Liver (tissue), 3 donors: ENCODE data around the gene CHRNA4.

Source experiments
- FOXA1 ChIP-seq: IDR thresholded peaks from 2 replicates; pipeline ENCODE4 v1.6.1; 2016; ENCODE audit warnings: antibody characterized with exemption
- GABPA ChIP-seq, 2 donors: IDR thresholded peaks in 1 of 2; conservative IDR thresholded peaks in 1 of 2; 2 replicates each; pipeline ENCODE4 v1.6.1; 2016; ENCODE audit warnings: antibody characterized with exemption in 2 of 2, mild to moderate bottlenecking in 1 of 2, moderate library complexity in 1 of 2
- JUND ChIP-seq, 2 donors: IDR thresholded peaks; 2 replicates each; pipeline ENCODE4 v1.6.1; 2016; ENCODE audit warnings: antibody characterized with exemption in 2 of 2
- RAD21 ChIP-seq, 2 donors: IDR thresholded peaks; 2 replicates each; pipeline ENCODE4 v1.6.1; 2016; ENCODE audit warnings: antibody characterized with exemption in 2 of 2, mild to moderate bottlenecking in 2 of 2
- RXRA ChIP-seq, 2 donors: IDR thresholded peaks; 2 replicates each; pipeline ENCODE4 v1.6.1; 2017 to 2018; ENCODE audit warnings: antibody characterized with exemption in 2 of 2, mild to moderate bottlenecking in 1 of 2
- TAF1 ChIP-seq: conservative IDR thresholded peaks from 2 replicates; pipeline ENCODE4 v1.6.1; 2016; ENCODE audit warnings: antibody characterized with exemption, mild to moderate bottlenecking
- YY1 ChIP-seq: IDR thresholded peaks from 2 replicates; pipeline ENCODE4 v1.6.1; 2016; ENCODE audit warnings: antibody characterized with exemption, mild to moderate bottlenecking
- TF ChIP-seq, protein P1 (sequence below): fragments of 150-350 bp; IDR thresholded peaks from 2 replicates; pipeline ENCODE4 v1.5.1; 2017; ENCODE audit warnings: improper control_type of control experiment, low read depth, low read length; ENCODE audit not compliant: missing input control
- TF ChIP-seq, protein P2 (sequence below): IDR thresholded peaks from 2 replicates; pipeline ENCODE4 v1.6.1; 2016; ENCODE audit warnings: antibody characterized with exemption, mild to moderate bottlenecking
- TF ChIP-seq, protein P3 (sequence below): IDR thresholded peaks from 2 replicates; pipeline ENCODE4 v1.6.1; 2016; ENCODE audit warnings: antibody characterized with exemption
- TF ChIP-seq, protein P4 (sequence below): IDR thresholded peaks from 2 replicates; pipeline ENCODE4 v1.6.1; 2016; ENCODE audit warnings: antibody characterized with exemption
- donor health status: healthy.
- donor health status: healthy.

DNA sequence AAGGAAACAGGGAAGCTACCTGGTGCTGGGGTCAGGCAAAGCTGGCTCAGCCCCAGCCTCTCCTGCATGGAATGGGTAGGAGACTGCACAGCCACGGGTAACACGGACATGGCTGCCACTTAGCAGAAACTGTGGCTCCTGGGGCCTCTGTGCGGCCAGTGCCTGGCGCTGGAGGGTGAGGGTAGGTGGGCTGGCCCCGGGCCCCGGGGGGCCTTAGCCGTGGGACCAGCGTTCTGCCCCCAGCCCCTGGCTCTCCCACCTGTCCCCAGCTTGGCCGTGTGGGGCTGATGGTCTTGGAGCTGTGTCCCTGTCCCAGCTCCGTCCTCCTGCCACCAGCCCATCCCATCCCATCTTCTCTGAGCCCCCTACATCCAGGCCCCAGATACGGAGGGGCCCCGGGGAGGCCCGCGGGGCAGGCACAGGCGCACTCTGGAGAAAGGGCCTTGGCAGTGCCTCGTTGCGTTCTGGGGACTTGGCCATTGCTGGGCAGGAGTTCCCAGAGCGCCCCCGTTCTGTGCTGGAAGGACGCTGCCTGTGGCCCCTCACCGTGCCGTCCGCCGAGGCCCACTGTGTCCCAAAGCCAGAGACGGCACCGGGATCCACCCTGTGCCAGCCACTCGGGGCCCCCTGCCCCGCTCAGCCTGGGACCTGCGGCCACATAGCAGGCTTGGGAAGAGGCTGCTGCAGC, 12.2 kb downstream of the CHRNA4 start:
- TF ChIP-seq, protein P1, sequence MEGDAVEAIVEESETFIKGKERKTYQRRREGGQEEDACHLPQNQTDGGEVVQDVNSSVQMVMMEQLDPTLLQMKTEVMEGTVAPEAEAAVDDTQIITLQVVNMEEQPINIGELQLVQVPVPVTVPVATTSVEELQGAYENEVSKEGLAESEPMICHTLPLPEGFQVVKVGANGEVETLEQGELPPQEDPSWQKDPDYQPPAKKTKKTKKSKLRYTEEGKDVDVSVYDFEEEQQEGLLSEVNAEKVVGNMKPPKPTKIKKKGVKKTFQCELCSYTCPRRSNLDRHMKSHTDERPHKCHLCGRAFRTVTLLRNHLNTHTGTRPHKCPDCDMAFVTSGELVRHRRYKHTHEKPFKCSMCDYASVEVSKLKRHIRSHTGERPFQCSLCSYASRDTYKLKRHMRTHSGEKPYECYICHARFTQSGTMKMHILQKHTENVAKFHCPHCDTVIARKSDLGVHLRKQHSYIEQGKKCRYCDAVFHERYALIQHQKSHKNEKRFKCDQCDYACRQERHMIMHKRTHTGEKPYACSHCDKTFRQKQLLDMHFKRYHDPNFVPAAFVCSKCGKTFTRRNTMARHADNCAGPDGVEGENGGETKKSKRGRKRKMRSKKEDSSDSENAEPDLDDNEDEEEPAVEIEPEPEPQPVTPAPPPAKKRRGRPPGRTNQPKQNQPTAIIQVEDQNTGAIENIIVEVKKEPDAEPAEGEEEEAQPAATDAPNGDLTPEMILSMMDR = no peak
- TF ChIP-seq, protein P2, sequence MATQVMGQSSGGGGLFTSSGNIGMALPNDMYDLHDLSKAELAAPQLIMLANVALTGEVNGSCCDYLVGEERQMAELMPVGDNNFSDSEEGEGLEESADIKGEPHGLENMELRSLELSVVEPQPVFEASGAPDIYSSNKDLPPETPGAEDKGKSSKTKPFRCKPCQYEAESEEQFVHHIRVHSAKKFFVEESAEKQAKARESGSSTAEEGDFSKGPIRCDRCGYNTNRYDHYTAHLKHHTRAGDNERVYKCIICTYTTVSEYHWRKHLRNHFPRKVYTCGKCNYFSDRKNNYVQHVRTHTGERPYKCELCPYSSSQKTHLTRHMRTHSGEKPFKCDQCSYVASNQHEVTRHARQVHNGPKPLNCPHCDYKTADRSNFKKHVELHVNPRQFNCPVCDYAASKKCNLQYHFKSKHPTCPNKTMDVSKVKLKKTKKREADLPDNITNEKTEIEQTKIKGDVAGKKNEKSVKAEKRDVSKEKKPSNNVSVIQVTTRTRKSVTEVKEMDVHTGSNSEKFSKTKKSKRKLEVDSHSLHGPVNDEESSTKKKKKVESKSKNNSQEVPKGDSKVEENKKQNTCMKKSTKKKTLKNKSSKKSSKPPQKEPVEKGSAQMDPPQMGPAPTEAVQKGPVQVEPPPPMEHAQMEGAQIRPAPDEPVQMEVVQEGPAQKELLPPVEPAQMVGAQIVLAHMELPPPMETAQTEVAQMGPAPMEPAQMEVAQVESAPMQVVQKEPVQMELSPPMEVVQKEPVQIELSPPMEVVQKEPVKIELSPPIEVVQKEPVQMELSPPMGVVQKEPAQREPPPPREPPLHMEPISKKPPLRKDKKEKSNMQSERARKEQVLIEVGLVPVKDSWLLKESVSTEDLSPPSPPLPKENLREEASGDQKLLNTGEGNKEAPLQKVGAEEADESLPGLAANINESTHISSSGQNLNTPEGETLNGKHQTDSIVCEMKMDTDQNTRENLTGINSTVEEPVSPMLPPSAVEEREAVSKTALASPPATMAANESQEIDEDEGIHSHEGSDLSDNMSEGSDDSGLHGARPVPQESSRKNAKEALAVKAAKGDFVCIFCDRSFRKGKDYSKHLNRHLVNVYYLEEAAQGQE = no peak
- no peak for TF ChIP-seq GABPA (IDR thresholded peaks at IDR 0.05 in 1 of 2, conservative IDR thresholded peaks at IDR 0.05 in 1 of 2)
- TF ChIP-seq YY1 = no peak
- TF ChIP-seq RXRA (IDR thresholded peaks at IDR 0.05) = no peak
- no peak for TF ChIP-seq TAF1
- TF ChIP-seq, protein P3, sequence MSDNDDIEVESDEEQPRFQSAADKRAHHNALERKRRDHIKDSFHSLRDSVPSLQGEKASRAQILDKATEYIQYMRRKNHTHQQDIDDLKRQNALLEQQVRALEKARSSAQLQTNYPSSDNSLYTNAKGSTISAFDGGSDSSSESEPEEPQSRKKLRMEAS = no peak
- no peak for TF ChIP-seq JUND (IDR thresholded peaks at IDR 0.05)
- TF ChIP-seq RAD21 (IDR thresholded peaks at IDR 0.05) = no peak
- TF ChIP-seq FOXA1 = no peak
- TF ChIP-seq, protein P4, sequence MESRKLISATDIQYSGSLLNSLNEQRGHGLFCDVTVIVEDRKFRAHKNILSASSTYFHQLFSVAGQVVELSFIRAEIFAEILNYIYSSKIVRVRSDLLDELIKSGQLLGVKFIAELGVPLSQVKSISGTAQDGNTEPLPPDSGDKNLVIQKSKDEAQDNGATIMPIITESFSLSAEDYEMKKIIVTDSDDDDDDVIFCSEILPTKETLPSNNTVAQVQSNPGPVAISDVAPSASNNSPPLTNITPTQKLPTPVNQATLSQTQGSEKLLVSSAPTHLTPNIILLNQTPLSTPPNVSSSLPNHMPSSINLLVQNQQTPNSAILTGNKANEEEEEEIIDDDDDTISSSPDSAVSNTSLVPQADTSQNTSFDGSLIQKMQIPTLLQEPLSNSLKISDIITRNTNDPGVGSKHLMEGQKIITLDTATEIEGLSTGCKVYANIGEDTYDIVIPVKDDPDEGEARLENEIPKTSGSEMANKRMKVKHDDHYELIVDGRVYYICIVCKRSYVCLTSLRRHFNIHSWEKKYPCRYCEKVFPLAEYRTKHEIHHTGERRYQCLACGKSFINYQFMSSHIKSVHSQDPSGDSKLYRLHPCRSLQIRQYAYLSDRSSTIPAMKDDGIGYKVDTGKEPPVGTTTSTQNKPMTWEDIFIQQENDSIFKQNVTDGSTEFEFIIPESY = no peak
